ENCODE results near the gene TGDS. TPM values are rescaled to one million over a fixed set of nuclear protein-coding genes. Genes with fewer than 3 reads are reported as not detected.

The TGDS gene
- total RNA-seq, 4 donors from 2014 or later, result 15.8 to 25.2 (median 20.4) TPM

DNA sequence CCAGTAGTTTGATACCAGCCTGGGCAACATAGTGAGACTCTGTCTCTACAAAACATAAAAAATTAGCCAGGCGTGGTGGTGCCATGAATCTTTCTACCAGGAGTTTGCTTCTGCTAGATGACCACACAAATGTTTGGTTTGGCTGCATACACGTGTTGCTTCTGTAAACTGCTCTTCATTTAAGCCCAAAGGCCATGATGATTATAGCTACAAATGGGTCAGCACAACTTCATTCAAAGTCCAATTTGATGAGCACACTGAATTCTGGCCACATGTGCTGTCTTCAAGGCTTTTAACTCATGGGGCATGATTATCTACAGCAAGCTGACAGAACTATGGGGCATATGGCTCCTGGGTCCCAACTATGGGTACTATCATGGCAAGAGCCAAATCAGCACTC lies 70.2 kb downstream of the TGDS start:
- no peak for DNase-seq
- WGBS, 2 donors, result 89% methylated on average over 2 of the region's 2 CpGs
- no peak overlapping the region for H3K4me3 ChIP-seq (replicated peaks in 1 of 3)
- TF ChIP-seq, protein P1, sequence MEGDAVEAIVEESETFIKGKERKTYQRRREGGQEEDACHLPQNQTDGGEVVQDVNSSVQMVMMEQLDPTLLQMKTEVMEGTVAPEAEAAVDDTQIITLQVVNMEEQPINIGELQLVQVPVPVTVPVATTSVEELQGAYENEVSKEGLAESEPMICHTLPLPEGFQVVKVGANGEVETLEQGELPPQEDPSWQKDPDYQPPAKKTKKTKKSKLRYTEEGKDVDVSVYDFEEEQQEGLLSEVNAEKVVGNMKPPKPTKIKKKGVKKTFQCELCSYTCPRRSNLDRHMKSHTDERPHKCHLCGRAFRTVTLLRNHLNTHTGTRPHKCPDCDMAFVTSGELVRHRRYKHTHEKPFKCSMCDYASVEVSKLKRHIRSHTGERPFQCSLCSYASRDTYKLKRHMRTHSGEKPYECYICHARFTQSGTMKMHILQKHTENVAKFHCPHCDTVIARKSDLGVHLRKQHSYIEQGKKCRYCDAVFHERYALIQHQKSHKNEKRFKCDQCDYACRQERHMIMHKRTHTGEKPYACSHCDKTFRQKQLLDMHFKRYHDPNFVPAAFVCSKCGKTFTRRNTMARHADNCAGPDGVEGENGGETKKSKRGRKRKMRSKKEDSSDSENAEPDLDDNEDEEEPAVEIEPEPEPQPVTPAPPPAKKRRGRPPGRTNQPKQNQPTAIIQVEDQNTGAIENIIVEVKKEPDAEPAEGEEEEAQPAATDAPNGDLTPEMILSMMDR (IDR thresholded peaks at IDR 0.05), result no peak
- H3K27me3 ChIP-seq, result no peaks in the 10 kb centered on the region
- no peaks in the 10 kb centered on the region for H3K4me1 ChIP-seq
- H3K27ac ChIP-seq, result no peak overlapping the region
- H3K36me3 ChIP-seq, result no peaks in the 10 kb centered on the region
- intact Hi-C loops (cut with DNase I), result no loop called here
- no peaks in the 10 kb centered on the region for H3K9me3 ChIP-seq

DNA sequence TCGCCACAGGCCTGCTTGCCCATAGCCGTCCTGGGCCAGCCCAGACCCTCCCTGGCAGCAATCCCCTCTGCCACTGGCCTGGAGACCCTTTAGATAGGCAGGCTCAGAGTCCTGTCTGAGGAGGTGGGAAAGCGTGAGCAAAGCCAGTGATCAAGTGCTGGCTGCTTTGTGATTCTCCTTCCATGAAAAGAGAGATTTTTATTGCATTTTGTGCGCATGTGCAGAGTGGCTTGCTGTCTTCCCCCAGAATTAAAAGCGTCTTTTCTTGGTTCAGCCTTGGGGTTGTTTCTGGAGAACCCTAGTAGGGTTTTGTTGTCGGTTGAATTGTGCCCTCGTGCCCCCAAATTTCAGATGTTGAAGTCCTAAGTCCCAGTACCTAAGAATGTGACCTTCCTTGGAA lies 71.5 kb downstream of the TGDS start:
- intact Hi-C loops (cut with DNase I), result no loop called here
- H3K4me1 ChIP-seq, result no peaks in the 10 kb centered on the region
- 93 to 96% methylated on average over 4 to 7 of the region's 7 CpGs for WGBS, 2 donors
- no peak overlapping the region for H3K4me3 ChIP-seq (replicated peaks in 1 of 3)
- DNase-seq, result no peak
- no peak overlapping the region for H3K27ac ChIP-seq
- H3K27me3 ChIP-seq, result no peaks in the 10 kb centered on the region
- TF ChIP-seq, protein P1 (IDR thresholded peaks at IDR 0.05), result no peak
- TF ChIP-seq POLR2A (IDR thresholded peaks at IDR 0.05), result no peak
- no peaks in the 10 kb centered on the region for H3K36me3 ChIP-seq
- no peaks in the 10 kb centered on the region for H3K9me3 ChIP-seq

Other genes with a start within 250 kb of the TGDS start
- under 1 TPM in 3 of 4 donors, not detected in 1; 0.11 to 0.40 (median 0.20) TPM for gene DCT, start 116.5 kb downstream of the TGDS start, total RNA-seq
- 10 to 100 TPM; 10.4 to 13.3 (median 10.9) TPM for gene GPR180, start 5.7 kb upstream of the TGDS start, total RNA-seq
- under 1 TPM in 2 of 4 donors, not detected in 2; 0.20 to 0.22 TPM for gene SOX21, start 116.4 kb upstream of the TGDS start, total RNA-seq

All from thyroid gland (tissue), 4 donors.